HEK293 (cell line): ENCODE data around the gene AQR.
A peak's percentile ranks its signal among the peaks of the same experiment; 100 is the strongest.

Experiments
- CTCF ChIA-PET: fragments of 350-600 bp; formaldehyde crosslinking; extraction: SDS; loops from one replicate; lab custom pipeline; 2021; ENCODE audit warnings: antibody characterized with exemption; lab: Yijun Ruan, JAX
- POLR2A ChIA-PET: fragments of 300-600 bp; formaldehyde crosslinking; extraction: SDS; loops from one replicate; lab custom pipeline; 2020; ENCODE audit warnings: antibody characterized with exemption, inconsistent platforms; lab: Yijun Ruan, JAX
- H3K27ac ChIP-seq: fragments of 200-500 bp; sonication (Bioruptor generic); 2 replicates; pipeline ENCODE4 v1.5.1; 2014; ENCODE audit warnings: low read depth, low read length, control low read depth, inconsistent platforms; ENCODE audit errors: extremely low read depth
- H3K36me3 ChIP-seq, 2 experiments: fragments of 200-500 bp in 1 of 2; sonication (Bioruptor generic) in 1 of 2; 1 replicate in 1 of 2; 2 replicates in 1 of 2; pipeline ENCODE4 v1.5.1; 2014 to 2017; ENCODE audit warnings: inconsistent platforms in 2 of 2, low read length in 2 of 2; ENCODE audit not compliant: control insufficient read depth in 2 of 2, insufficient read depth in 1 of 2
- H3K4me1 ChIP-seq: fragments of 200-500 bp; sonication (Bioruptor generic); 2 replicates; pipeline ENCODE4 v1.5.1; 2014; ENCODE audit warnings: mild to moderate bottlenecking, low read length, inconsistent platforms; ENCODE audit not compliant: control insufficient read depth, insufficient read depth
- H3K4me3 ChIP-seq: 2 replicates; pipeline ENCODE4 v1.5.1; 2011; ENCODE audit warnings: low read depth, mild to moderate bottlenecking, control low read depth, low read length, moderate library complexity
- H3K9me3 ChIP-seq: fragments of 200-500 bp; sonication (Bioruptor generic); 2 replicates; pipeline ENCODE4 v1.5.1; 2014; ENCODE audit warnings: low read depth, low read length, inconsistent platforms; ENCODE audit not compliant: control insufficient read depth, insufficient read depth
- BCL11B ChIP-seq: fragments of 450-650 bp; formaldehyde crosslinking; IDR thresholded peaks from 2 replicates; pipeline ENCODE4 v1.5.1; 2016; ENCODE audit warnings: low read depth, missing biosample characterization, missing genetic modification characterization
- GLI4 ChIP-seq: fragments of 450-650 bp; formaldehyde crosslinking; IDR thresholded peaks from 2 replicates; pipeline ENCODE4 v1.5.1; 2016; ENCODE audit warnings: missing biosample characterization, missing genetic modification characterization
- GLIS1 ChIP-seq: fragments of 450-650 bp; formaldehyde crosslinking; IDR thresholded peaks from 2 replicates; pipeline ENCODE4 v1.5.1; 2016; ENCODE audit warnings: missing biosample characterization, missing genetic modification characterization
- WT1 ChIP-seq: fragments of 450-650 bp; formaldehyde crosslinking; IDR thresholded peaks from 2 replicates; pipeline ENCODE4 v1.5.1; 2016; ENCODE audit warnings: missing biosample characterization, missing genetic modification characterization
- ZBTB21 ChIP-seq: fragments of 450-650 bp; formaldehyde crosslinking; IDR thresholded peaks from 2 replicates; pipeline ENCODE4 v1.5.1; 2017; ENCODE audit warnings: missing biosample characterization, missing genetic modification characterization
- ZBTB7A ChIP-seq: fragments of 450-650 bp; formaldehyde crosslinking; IDR thresholded peaks from 2 replicates; pipeline ENCODE4 v1.5.1; 2016; ENCODE audit warnings: low read depth, missing biosample characterization, missing genetic modification characterization
- ZFHX2 ChIP-seq: fragments of 450-650 bp; formaldehyde crosslinking; conservative IDR thresholded peaks from 2 replicates; pipeline ENCODE4 v1.5.1; 2016; ENCODE audit warnings: missing biosample characterization, missing genetic modification characterization
- ZFP3 ChIP-seq: fragments of 450-650 bp; formaldehyde crosslinking; IDR thresholded peaks from 2 replicates; pipeline ENCODE4 v1.5.1; 2016; ENCODE audit warnings: low read depth, missing biosample characterization, missing genetic modification characterization
- ZFP69B ChIP-seq: fragments of 450-650 bp; formaldehyde crosslinking; IDR thresholded peaks from 2 replicates; pipeline ENCODE4 v1.5.1; 2016; ENCODE audit warnings: missing biosample characterization, missing genetic modification characterization
- ZNF133 ChIP-seq: fragments of 450-650 bp; formaldehyde crosslinking; IDR thresholded peaks from 2 replicates; pipeline ENCODE4 v1.5.1; 2016; ENCODE audit warnings: missing biosample characterization, missing genetic modification characterization
- ZNF146 ChIP-seq: fragments of 450-650 bp; formaldehyde crosslinking; IDR thresholded peaks from 2 replicates; pipeline ENCODE4 v1.5.1; 2016; ENCODE audit warnings: missing biosample characterization, missing genetic modification characterization
- ZNF157 ChIP-seq: fragments of 450-650 bp; formaldehyde crosslinking; IDR thresholded peaks from 2 replicates; pipeline ENCODE4 v1.5.1; 2016; ENCODE audit warnings: missing biosample characterization, missing genetic modification characterization
- ZNF311 ChIP-seq: fragments of 450-650 bp; formaldehyde crosslinking; IDR thresholded peaks from 2 replicates; pipeline ENCODE4 v1.5.1; 2017; ENCODE audit warnings: missing biosample characterization, missing genetic modification characterization, borderline replicate concordance
- ZNF341 ChIP-seq: fragments of 450-650 bp; formaldehyde crosslinking; IDR thresholded peaks from 2 replicates; pipeline ENCODE4; 2016; ENCODE audit warnings: low read depth, missing biosample characterization, missing genetic modification characterization
- ZNF394 ChIP-seq: fragments of 450-650 bp; formaldehyde crosslinking; IDR thresholded peaks from 2 replicates; pipeline ENCODE4 v1.5.1; 2016; ENCODE audit warnings: missing biosample characterization, missing genetic modification characterization, mild to moderate bottlenecking, moderate library complexity, borderline replicate concordance
- ZNF518A ChIP-seq: fragments of 450-650 bp; formaldehyde crosslinking; conservative IDR thresholded peaks from 2 replicates; pipeline ENCODE4 v1.5.1; 2016; ENCODE audit warnings: low read depth, missing biosample characterization, missing genetic modification characterization
- ZNF529 ChIP-seq: fragments of 450-650 bp; formaldehyde crosslinking; IDR thresholded peaks from 2 replicates; pipeline ENCODE4 v1.5.1; 2017; ENCODE audit warnings: missing genetic modification characterization, missing biosample characterization; ENCODE audit not compliant: insufficient replicate concordance
- ZNF548 ChIP-seq: fragments of 450-650 bp; formaldehyde crosslinking; IDR thresholded peaks from 2 replicates; pipeline ENCODE4 v1.5.1; 2016; ENCODE audit warnings: missing biosample characterization, missing genetic modification characterization
- ZNF549 ChIP-seq: fragments of 450-650 bp; IDR thresholded peaks from 2 replicates; pipeline ENCODE4 v1.5.1; 2018; ENCODE audit warnings: missing biosample characterization, missing genetic modification characterization, mild to moderate bottlenecking, inconsistent platforms, moderate library complexity
- ZNF600 ChIP-seq: fragments of 450-650 bp; formaldehyde crosslinking; IDR thresholded peaks from 2 replicates; pipeline ENCODE4 v1.5.1; 2016; ENCODE audit warnings: missing biosample characterization, missing genetic modification characterization
- ZNF626 ChIP-seq: fragments of 450-650 bp; sonication (Bioruptor Pico); formaldehyde crosslinking; IDR thresholded peaks from 2 replicates; pipeline ENCODE4 v1.5.1; 2018; ENCODE audit warnings: missing biosample characterization, missing genetic modification characterization, inconsistent platforms
- ZNF677 ChIP-seq: fragments of 450-650 bp; IDR thresholded peaks from 2 replicates; pipeline ENCODE4 v1.5.0; 2018; ENCODE audit warnings: missing biosample characterization, mild to moderate bottlenecking, missing genetic modification characterization, moderate library complexity
- ZNF707 ChIP-seq: fragments of 450-650 bp; formaldehyde crosslinking; IDR thresholded peaks from 2 replicates; pipeline ENCODE4 v1.5.1; 2016; ENCODE audit warnings: missing biosample characterization, missing genetic modification characterization
- ZNF777 ChIP-seq: fragments of 450-650 bp; formaldehyde crosslinking; IDR thresholded peaks from 2 replicates; pipeline ENCODE4 v1.5.1; 2017; ENCODE audit warnings: missing biosample characterization, missing genetic modification characterization, borderline replicate concordance
- ZNF837 ChIP-seq: fragments of 450-650 bp; formaldehyde crosslinking; IDR thresholded peaks from 2 replicates; pipeline ENCODE4 v1.5.1; 2016; ENCODE audit warnings: missing biosample characterization, missing genetic modification characterization
- ZSCAN16 ChIP-seq: fragments of 450-650 bp; formaldehyde crosslinking; IDR thresholded peaks from 2 replicates; pipeline ENCODE4 v1.5.1; 2016; ENCODE audit warnings: missing biosample characterization, missing genetic modification characterization
- ZSCAN30 ChIP-seq: fragments of 450-650 bp; IDR thresholded peaks from 2 replicates; pipeline ENCODE4 v1.5.1; 2018; ENCODE audit warnings: missing biosample characterization, mild to moderate bottlenecking, missing genetic modification characterization, moderate library complexity
- ZXDB ChIP-seq: fragments of 450-650 bp; formaldehyde crosslinking; IDR thresholded peaks from 2 replicates; pipeline ENCODE4 v1.5.1; 2016; ENCODE audit warnings: missing biosample characterization, missing genetic modification characterization
- TF ChIP-seq, protein P1 (sequence below): fragments of 450-650 bp; formaldehyde crosslinking; IDR thresholded peaks from 2 replicates; pipeline ENCODE4 v1.5.1; 2016; ENCODE audit warnings: missing biosample characterization, missing genetic modification characterization

AQR gene

GRCh38 chr15:34865531-34865930, 104.0 kb downstream of the AQR start:
- CTCF ChIA-PET, result no interaction called here
- Histone ChIP-seq H3K9me3 (no peaks in the 10 kb centered on the region), H3K36me3 (peaks cover 0 to 50% of the 10 kb centered on the region in 2 experiments; a peak in 1 of 3 replicates)

DNA sequence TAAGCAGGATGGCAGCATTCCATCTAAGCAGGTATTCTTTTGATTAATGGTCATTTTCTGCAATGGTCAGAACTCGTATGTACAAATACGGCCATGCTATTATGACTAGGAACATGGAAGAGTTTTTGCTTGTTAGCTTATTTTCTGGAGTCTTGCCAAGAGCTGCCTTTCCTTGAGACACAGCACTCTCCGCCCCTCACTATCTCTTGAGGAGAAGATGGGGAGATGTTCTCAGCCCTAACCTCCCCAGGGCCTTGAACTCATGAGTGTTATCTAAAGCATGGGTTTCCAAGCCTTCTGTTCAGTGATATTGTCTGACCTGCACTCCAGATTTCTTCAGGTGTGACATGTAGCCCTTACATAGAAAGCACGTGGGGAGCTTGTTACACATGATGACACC, 108.3 kb downstream of the AQR start:
- no peaks in the 10 kb centered on the region for H3K9me3 ChIP-seq
- ChIA-PET POLR2A (interaction anchor here (0.6 kb wide), 1 partner anchor 11 kb away, joined by 3 read pairs; no protein-coding TSS in a partner anchor), CTCF (no interaction called here)
- H3K27ac ChIP-seq, result no peak overlapping the region
- no peak overlapping the region for H3K4me3 ChIP-seq
- no peak for TF ChIP-seq ZBTB7A (tag by site-specific recombination)
- TF ChIP-seq ZNF133, result no peak
- no peak for TF ChIP-seq WT1
- no peak for TF ChIP-seq ZNF677
- no peak for TF ChIP-seq ZSCAN16 (tag by site-specific recombination)
- TF ChIP-seq ZFP3 (tag by site-specific recombination), result no peak
- TF ChIP-seq ZNF157 (tag by site-specific recombination), result no peak
- no peak for TF ChIP-seq BCL11B (tag by site-specific recombination)
- TF ChIP-seq GLIS1 (tag by site-specific recombination), result no peak
- no peak for TF ChIP-seq ZBTB21 (tag by site-specific recombination)
- TF ChIP-seq ZNF341, result no peak
- TF ChIP-seq ZNF777 (tag by site-specific recombination), result no peak
- no peak for TF ChIP-seq ZNF626
- TF ChIP-seq, protein P1, sequence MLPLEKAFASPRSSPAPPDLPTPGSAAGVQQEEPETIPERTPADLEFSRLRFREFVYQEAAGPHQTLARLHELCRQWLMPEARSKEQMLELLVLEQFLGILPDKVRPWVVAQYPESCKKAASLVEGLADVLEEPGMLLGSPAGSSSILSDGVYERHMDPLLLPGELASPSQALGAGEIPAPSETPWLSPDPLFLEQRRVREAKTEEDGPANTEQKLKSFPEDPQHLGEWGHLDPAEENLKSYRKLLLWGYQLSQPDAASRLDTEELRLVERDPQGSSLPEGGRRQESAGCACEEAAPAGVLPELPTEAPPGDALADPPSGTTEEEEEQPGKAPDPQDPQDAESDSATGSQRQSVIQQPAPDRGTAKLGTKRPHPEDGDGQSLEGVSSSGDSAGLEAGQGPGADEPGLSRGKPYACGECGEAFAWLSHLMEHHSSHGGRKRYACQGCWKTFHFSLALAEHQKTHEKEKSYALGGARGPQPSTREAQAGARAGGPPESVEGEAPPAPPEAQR, result no peak
- H3K4me1 ChIP-seq, result no peaks in the 10 kb centered on the region
- H3K36me3 ChIP-seq, result peaks cover 0 to 56% of the 10 kb centered on the region in 2 experiments; a peak in 2 of 3 replicates

More at GRCh38 chr15:34865531-34865930, 104.0 kb downstream of the AQR start:
- peak; percentile 50; the same call in 1 of the 2 replicates for TF ChIP-seq ZNF146 (tag by site-specific recombination)
- no peak for TF ChIP-seq ZNF394 (tag by site-specific recombination)
- POLR2A ChIA-PET, result no interaction called here
- Histone ChIP-seq H3K4me1 (no peaks in the 10 kb centered on the region), H3K4me3 (no peak overlapping the region), H3K27ac (no peak overlapping the region)

DNA sequence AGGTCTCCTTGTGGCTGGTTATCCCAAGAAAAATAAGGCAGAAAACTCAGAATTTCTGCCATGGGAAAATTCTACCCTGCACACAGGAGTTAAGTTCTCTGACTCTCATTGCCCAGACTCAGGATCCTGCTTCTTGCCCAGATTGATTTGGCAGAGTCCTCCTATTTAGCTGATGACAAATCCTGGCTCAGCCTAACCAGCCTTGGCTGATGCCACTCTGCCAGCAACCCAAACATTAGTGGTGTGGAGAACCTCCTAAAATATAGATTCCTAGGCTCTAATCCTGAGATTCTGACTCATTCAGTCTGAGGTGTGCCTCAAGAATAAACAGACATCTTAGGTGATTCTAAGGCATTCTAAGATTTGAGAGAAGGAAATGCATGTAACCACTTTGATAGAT, 113.6 kb downstream of the AQR start:
- no peak for TF ChIP-seq ZNF311
- TF ChIP-seq ZFHX2 (tag by site-specific recombination), result no peak
- TF ChIP-seq ZNF707 (tag by site-specific recombination), result no peak
- no peak for TF ChIP-seq ZNF529
- no peak for TF ChIP-seq ZXDB (tag by site-specific recombination)
- no peak for TF ChIP-seq ZNF626
- TF ChIP-seq ZFP69B, result no peak
- no peak for TF ChIP-seq ZNF146 (tag by site-specific recombination)
- no peak for TF ChIP-seq ZNF600 (tag by site-specific recombination)
- TF ChIP-seq GLI4 (tag by site-specific recombination), result no peak
- no peak for TF ChIP-seq ZNF549 (tag by site-specific recombination)
- TF ChIP-seq ZNF518A (tag by site-specific recombination), result no peak
- TF ChIP-seq ZNF837, result no peak
- TF ChIP-seq ZSCAN30 (tag by site-specific recombination), result no peak
- no peak for TF ChIP-seq ZNF548 (tag by site-specific recombination)
- no peaks in the 10 kb centered on the region for H3K9me3 ChIP-seq
- H3K27ac ChIP-seq, result no peak overlapping the region
- H3K4me1 ChIP-seq, result 0 out of 2 replicates have a peak, but pooled peaks cover 4% of the 10 kb centered on the region
- ChIA-PET POLR2A (no interaction called here), CTCF (no interaction called here)
- no peak overlapping the region for H3K4me3 ChIP-seq
- H3K36me3 ChIP-seq, result peaks cover 0 to 46% of the 10 kb centered on the region in 2 experiments; a peak in 2 of 3 replicates
